Astrocyte of the spinal cord (primary cell): ENCODE data around the gene ASIC2.

Source experiments
- DNase-seq: peaks from one replicate; pipeline ENCODE4 v3.0.0; 2011; ENCODE audit warnings: low read depth, low spot score
- H3K4me3 ChIP-seq: 2 replicates; pipeline ENCODE4 v1.5.1; 2011; ENCODE audit warnings: low read depth, mild to moderate bottlenecking, low read length, moderate library complexity
- in situ Hi-C: cut with HindIII; loops from 2 replicates; pipeline ENCODE4 v1.10.0; 2017; ENCODE audit warnings: low sequenced_read_pairs
- TF ChIP-seq, protein P1 (sequence below): IDR thresholded peaks from 2 replicates; pipeline ENCODE4 v1.5.1; 2012; ENCODE audit warnings: low read depth, mild to moderate bottlenecking, low read length, inconsistent platforms

Gene ASIC2

DNA sequence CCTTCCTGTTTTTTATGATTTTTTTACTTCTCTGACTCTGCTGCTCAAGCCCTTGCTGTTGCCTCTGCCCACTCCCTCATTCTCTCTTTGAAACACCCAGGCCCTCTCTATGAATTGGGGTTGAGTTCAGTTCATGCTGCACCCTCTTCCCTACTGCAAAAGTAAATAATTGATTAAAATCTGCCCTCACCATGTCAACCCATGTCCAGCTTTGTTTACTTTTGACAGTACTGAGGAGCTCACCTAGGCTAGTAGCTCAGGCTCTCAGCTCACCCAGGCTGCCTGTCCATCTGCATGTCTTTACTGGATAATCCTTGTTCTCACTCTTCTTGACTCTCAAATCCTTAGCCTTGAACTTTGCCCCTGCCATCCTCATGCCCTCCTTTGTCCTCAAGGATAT, 206.2 kb downstream of the ASIC2 start:
- no peak for DNase-seq
- TF ChIP-seq, protein P1, sequence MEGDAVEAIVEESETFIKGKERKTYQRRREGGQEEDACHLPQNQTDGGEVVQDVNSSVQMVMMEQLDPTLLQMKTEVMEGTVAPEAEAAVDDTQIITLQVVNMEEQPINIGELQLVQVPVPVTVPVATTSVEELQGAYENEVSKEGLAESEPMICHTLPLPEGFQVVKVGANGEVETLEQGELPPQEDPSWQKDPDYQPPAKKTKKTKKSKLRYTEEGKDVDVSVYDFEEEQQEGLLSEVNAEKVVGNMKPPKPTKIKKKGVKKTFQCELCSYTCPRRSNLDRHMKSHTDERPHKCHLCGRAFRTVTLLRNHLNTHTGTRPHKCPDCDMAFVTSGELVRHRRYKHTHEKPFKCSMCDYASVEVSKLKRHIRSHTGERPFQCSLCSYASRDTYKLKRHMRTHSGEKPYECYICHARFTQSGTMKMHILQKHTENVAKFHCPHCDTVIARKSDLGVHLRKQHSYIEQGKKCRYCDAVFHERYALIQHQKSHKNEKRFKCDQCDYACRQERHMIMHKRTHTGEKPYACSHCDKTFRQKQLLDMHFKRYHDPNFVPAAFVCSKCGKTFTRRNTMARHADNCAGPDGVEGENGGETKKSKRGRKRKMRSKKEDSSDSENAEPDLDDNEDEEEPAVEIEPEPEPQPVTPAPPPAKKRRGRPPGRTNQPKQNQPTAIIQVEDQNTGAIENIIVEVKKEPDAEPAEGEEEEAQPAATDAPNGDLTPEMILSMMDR = no peak
- H3K4me3 ChIP-seq = no peak overlapping the region
- in situ Hi-C loops = no loop called here

DNA sequence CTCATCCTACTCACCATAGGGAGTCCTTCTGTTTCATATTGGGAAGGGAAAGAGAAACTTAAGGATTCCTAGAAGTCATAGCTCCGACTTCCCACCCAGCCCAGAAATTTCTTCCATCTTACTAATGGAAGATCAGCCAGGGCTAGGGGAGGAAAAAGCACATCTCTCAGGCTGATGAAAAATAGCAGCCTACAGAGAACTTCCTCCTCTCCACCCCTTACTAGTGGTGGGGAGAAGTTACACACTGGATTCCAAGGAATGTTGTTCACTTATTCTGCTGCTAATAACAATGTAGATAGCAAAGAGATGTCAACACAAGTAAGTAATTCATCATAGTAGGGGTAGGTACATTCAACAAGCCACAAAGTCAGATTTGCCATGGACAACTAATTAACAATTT, 207.1 kb downstream of the ASIC2 start:
- TF ChIP-seq, protein P1 = no peak
- H3K4me3 ChIP-seq = no peak overlapping the region
- no peak for DNase-seq
- in situ Hi-C loops = no loop called here

DNA sequence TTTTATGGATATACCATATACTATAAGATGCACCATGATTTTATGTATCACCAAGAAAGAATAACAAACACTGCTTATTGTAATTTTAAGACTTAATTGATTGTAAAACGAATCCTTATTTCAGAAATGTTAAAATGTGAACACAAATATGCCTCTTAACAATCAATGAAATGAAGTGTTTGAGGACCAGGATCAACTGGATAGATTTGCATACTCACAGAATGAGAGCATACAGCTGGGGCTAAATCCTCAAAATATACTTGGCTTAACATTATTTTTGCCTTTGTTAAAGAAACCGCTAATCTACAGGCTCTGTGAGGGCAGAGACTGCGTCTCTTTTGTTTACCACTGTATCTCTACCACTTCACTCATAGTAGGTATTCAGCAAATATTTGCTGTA, 207.8 kb downstream of the ASIC2 start:
- TF ChIP-seq, protein P1 = no peak
- in situ Hi-C loops = no loop called here
- no peak overlapping the region for H3K4me3 ChIP-seq
- DNase-seq = no peak

DNA sequence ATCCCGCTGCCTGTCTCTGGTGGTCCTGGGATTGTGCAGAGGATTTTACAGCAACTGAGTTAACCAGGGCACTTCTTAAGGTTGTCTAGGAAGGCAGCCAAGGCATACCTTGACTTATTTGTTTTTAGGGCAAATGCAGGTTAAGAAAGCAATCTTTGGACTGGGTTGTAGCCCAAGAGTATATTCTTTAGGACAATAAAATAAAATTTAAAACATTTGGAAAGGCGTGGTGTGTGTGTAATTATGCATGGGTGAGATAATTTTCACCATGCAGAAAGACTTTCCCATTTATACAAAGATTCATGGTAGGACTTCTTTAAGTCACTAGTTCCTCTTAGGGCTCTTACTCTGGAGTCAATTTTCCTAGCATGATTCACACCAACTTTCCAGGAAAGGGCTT, 208.3 kb downstream of the ASIC2 start:
- DNase-seq = no peak
- TF ChIP-seq, protein P1 = no peak
- no peak overlapping the region for H3K4me3 ChIP-seq
- in situ Hi-C loops = no loop called here

DNA sequence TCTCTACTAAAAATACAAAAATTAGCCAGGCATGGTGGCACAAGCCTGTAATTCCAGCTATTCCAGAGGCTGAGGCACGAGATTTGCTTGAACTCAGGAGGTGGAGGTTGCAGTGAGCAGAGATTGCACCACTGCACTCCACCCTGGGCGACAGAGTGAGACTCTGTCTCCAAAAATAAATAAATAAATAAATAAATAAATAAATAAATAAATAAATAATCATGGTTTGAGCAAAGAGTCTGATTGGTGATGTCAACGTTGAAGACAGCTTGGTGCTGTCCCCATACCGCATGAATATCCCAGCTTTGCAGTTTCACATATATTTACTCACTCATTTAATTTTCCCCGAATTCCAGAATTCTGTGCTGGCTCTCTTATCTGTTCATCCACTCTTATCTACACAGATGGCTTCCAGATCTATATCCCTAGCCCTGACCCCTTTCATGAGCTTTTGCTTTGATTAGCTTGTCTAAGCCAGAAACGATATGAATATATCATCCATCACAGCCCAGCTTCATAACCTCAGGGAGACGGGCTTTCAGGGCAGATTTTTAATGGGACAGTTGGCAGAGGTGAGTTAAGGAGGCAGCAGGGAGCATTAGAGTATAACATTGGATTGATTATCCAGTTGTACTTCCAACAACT, 210.4 kb downstream of the ASIC2 start:
- no peak overlapping the region for H3K4me3 ChIP-seq
- in situ Hi-C loops = no loop called here
- no peak for DNase-seq
- TF ChIP-seq, protein P1 = no peak

DNA sequence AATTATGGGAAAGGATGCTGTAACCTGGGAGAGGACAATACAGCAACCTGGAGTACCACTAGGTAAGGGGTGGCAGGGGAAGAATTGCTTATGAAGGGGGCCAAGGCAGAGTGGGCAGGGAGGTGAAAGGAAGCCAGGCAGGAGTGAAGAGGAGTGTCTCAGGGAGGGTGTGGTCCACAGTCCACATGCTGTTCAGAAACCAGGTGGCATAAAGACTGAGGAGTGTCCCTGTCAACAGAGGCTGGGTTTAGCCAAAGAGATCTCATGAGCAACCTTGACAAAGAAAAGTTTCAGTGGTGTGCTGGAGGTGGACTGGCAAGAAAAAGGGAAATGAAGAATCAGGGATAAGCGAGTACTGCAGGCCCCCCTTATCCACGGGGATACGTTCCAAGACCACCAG, 213.0 kb downstream of the ASIC2 start:
- TF ChIP-seq, protein P1 = no peak
- in situ Hi-C loops = no loop called here

More for the DNA sequence above, 213.0 kb downstream of the ASIC2 start:
- no peak overlapping the region for H3K4me3 ChIP-seq
- DNase-seq = no peak
